ENCODE results near the gene NPAS3. TPM values are rescaled to one million over a fixed set of nuclear protein-coding genes. Genes with fewer than 3 reads are reported as not detected.
A peak's percentile ranks its signal among the peaks of the same experiment; 100 is the strongest.

NPAS3 gene
- total RNA-seq, 6 donors from 2014 or later, result 0.30 to 0.77 (median 0.59) TPM; not detected in 2

GRCh38 chr14:32920696-32921276 is 17.9 kb upstream of the NPAS3 start:
- Histone ChIP-seq H3K27me3 (no peaks in the 10 kb centered on the region), H3K4me1 (no peaks in the 10 kb centered on the region), H3K9me3 (no peaks in the 10 kb centered on the region), H3K36me3 (no peaks in the 10 kb centered on the region), H3K4me3 (no peak overlapping the region), H3K27ac (no peak overlapping the region)
- TF ChIP-seq EP300 (IDR thresholded peaks at IDR 0.05), result no peak
- TF ChIP-seq POLR2A (IDR thresholded peaks at IDR 0.05), result no peak
- no peak for TF ChIP-seq CTCF (IDR thresholded peaks at IDR 0.05)
- TF ChIP-seq POLR2AphosphoS5 (IDR thresholded peaks at IDR 0.05), result no peak
- ATAC-seq (ENCODE audit: low FRiP score in 2 of 2), result no peak
- WGBS, 2 donors, result 33 to 80% methylated on average over 6 of the region's 6 CpGs
- no peak for DNase-seq

- Histone ChIP-seq H3K4me1 (no peaks in the 10 kb centered on the region), H3K36me3 (no peaks in the 10 kb centered on the region), H3K9me3 (no peaks in the 10 kb centered on the region), H3K27me3 (no peaks in the 10 kb centered on the region), H3K27ac (no peak overlapping the region), H3K4me3 (no peak overlapping the region)
- no peak for TF ChIP-seq POLR2A (IDR thresholded peaks at IDR 0.05)
- TF ChIP-seq POLR2AphosphoS5 (IDR thresholded peaks at IDR 0.05), result no peak
- TF ChIP-seq CTCF (IDR thresholded peaks at IDR 0.05), result no peak
- TF ChIP-seq EP300 (IDR thresholded peaks at IDR 0.05), result no peak
- no peak for DNase-seq
- no peak for ATAC-seq (ENCODE audit: low FRiP score in 2 of 2)
Measured at GRCh38 chr14:32925439-32925838, 13.2 kb upstream of the NPAS3 start.

GRCh38 chr14:32932302-32932913 is 6.3 kb upstream of the NPAS3 start:
- H3K36me3 ChIP-seq, result no peaks in the 10 kb centered on the region
- DNase-seq (peak in 1 of 2 donors; percentile 38), ATAC-seq (ENCODE audit: low FRiP score in 2 of 2) (no peak)
- H3K27ac ChIP-seq, result no peak overlapping the region
- peaks cover 0 to 58% (median 19%) of the 10 kb centered on the region in 4 donors for H3K27me3 ChIP-seq
- 25 to 46% methylated on average over 25 to 30 of the region's 30 CpGs for WGBS, 2 donors
- no peaks in the 10 kb centered on the region for H3K9me3 ChIP-seq
- peaks cover 23 to 30% (median 27%) of the 10 kb centered on the region in 4 donors for H3K4me1 ChIP-seq
- peak overlapping the region in 2 of 4 donors; percentile 34 to 37 for H3K4me3 ChIP-seq
- TF ChIP-seq POLR2AphosphoS5 (IDR thresholded peaks at IDR 0.05) (no peak), POLR2A (IDR thresholded peaks at IDR 0.05) (no peak), EP300 (IDR thresholded peaks at IDR 0.05) (no peak), CTCF (IDR thresholded peaks at IDR 0.05) (no peak)

DNA sequence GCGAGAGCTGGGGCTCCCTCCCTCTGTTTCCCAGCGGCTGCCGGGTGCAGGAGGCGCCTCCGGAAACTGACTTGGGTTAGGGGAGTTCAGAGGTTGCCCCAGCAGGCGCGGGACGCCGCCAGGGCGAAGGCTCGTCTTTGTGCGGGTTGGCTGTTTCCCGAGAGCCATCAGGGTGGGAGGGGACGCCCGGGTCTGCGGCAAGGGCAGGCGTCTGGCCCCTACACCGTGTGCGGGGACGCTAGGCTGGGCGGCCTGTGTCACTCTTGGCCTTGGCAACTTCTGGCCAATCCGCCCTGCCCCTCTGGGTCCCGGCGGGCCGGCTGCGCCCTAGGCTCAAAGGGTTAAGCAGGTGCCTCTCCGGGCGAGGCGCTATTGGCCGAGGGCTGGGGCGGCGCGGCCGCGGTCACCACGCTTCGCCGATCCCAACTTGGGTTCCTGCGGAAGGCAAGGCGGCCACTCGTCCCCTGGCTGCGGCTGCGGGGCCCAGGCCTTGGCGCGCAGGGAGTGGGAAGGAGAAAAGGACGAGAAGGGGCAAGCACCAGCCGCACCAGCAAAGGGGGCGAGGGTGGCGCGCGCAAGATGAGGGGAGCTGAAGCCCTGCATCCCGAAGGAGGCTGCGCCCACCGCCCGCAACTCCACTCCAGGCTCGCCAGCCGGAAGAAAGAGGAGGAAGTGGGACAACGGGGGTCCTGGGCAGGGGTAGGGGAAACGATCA is 5.6 kb upstream of the NPAS3 start:
- Histone ChIP-seq H3K4me3 (peak overlapping the region in 3 of 4 donors; percentile 4 to 37 (median 34)), H3K4me1 (peaks cover 26 to 35% (median 29%) of the 10 kb centered on the region in 4 donors), H3K27ac (no peak overlapping the region), H3K9me3 (no peaks in the 10 kb centered on the region), H3K27me3 (peaks cover 0 to 64% (median 22%) of the 10 kb centered on the region in 4 donors), H3K36me3 (no peaks in the 10 kb centered on the region)
- 2 to 3% methylated on average over 37 to 54 of the region's 59 CpGs for WGBS, 2 donors
- ATAC-seq (ENCODE audit: low FRiP score in 2 of 2), result peak; percentile 48 to 51
- TF ChIP-seq POLR2AphosphoS5 (IDR thresholded peaks at IDR 0.05), result no peak
- TF ChIP-seq EP300 (IDR thresholded peaks at IDR 0.05), result no peak
- no peak for TF ChIP-seq POLR2A (IDR thresholded peaks at IDR 0.05)
- no peak for TF ChIP-seq CTCF (IDR thresholded peaks at IDR 0.05)
- peak in 1 of 2 donors; percentile 87 for DNase-seq
